OCI-LY1 (cell line): ENCODE measurements around the gene RGMA.
"Not testable (repeated sequence)": the region's sequence is repeated elsewhere in the genome, so short reads cannot be mapped to it uniquely, and the experiment has no call there.

Experiments used
- EZH2 ChIP-seq: fragments of 200-600 bp; sonication (generic), shearing (Covaris generic); IDR thresholded peaks from 2 replicates; pipeline ENCODE4 v1.8.0; 2017; ENCODE audit warnings: borderline replicate concordance, mixed run types, mild to moderate bottlenecking, antibody characterized with exemption, low read length, moderate library complexity, mixed read lengths
- TF ChIP-seq, protein P1 (sequence below): fragments of 200-600 bp; sonication (generic), shearing (Covaris generic); IDR thresholded peaks from 2 replicates; pipeline ENCODE4 v1.5.1; 2017; ENCODE audit warnings: mild to moderate bottlenecking, antibody characterized with exemption, low read length, moderate library complexity, mixed read lengths

DNA sequence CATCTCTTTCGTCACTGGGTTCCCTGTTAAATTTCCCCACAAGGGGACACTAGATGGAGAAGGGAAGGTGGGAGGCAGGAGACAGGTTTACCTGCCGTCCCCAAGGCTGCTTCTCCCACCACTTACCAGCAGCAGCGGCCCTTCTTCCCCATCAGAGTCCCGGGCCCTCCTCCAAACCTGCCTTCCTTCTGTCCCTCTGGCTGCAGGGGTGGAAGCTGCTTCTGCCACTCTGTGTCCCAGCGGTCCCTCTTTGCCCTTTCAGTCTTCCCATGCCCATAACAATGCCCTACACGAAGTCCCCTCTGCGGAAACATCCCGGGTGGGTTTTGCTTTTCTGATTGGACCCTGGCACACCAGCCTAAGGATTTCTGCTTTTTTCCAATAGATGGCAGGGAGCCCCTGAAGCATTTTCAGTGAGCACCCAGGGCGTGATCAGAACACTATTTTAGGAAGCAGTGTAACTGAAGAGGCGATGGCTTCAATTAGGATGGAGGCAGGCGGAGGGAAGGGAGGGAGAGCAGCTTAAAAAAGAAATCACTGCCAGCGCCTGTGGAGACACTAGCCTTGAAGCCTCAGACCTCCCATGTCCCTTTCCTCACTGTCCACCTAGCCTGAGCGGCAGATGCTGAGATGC is 26.3 kb downstream of the RGMA start:
- TF ChIP-seq, protein P1, sequence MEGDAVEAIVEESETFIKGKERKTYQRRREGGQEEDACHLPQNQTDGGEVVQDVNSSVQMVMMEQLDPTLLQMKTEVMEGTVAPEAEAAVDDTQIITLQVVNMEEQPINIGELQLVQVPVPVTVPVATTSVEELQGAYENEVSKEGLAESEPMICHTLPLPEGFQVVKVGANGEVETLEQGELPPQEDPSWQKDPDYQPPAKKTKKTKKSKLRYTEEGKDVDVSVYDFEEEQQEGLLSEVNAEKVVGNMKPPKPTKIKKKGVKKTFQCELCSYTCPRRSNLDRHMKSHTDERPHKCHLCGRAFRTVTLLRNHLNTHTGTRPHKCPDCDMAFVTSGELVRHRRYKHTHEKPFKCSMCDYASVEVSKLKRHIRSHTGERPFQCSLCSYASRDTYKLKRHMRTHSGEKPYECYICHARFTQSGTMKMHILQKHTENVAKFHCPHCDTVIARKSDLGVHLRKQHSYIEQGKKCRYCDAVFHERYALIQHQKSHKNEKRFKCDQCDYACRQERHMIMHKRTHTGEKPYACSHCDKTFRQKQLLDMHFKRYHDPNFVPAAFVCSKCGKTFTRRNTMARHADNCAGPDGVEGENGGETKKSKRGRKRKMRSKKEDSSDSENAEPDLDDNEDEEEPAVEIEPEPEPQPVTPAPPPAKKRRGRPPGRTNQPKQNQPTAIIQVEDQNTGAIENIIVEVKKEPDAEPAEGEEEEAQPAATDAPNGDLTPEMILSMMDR, result not testable (repeated sequence)
- TF ChIP-seq EZH2, result not testable (repeated sequence)
